ENCODE results near the gene MIAT.
A peak's percentile ranks its signal among the peaks of the same experiment; 100 is the strongest.

Gene MIAT

DNA sequence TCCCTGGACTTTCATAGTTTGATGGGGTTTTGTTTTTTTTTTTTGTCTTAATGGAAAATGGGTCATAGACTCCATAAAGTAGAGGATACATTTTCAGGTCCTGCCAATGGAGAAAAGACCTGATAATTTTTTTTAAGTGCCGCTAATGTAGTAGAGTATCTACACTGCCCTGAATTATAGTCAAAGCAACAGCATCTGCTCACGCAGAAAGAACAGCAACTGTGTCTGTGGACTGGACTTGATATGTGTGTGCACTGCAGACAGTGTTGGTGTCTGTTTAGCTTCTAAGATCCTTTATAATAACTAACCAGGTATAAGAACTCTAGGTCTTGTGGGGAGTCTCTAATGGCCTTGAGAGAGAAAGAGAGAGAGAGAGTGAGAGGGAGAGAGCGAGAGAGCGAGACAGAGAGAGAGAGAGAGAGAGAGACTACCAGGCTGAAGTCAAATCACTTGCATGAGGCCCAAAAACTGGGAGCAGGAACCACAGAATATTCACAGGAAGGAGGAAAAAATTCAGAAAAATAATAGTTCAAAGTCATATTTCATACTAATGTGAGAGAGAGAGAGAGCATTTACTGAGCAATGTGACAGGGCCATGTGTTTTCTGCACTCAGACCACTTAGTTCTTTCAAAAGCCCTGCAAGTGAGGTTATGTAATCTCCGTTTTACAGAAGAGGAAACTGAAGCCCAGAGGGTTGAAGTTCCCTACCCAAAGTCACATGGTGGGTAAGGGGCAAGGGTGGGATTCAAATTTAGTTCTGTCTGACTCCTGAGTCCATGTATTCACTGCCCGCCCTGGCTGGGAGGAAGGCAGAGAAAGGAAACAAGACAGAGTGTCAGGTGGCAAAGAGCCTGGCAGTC, 8.6 kb upstream of the MIAT start:
- H3K4me1 Mint-ChIP-seq, result peaks cover 22% of the 10 kb centered on the region

DNA sequence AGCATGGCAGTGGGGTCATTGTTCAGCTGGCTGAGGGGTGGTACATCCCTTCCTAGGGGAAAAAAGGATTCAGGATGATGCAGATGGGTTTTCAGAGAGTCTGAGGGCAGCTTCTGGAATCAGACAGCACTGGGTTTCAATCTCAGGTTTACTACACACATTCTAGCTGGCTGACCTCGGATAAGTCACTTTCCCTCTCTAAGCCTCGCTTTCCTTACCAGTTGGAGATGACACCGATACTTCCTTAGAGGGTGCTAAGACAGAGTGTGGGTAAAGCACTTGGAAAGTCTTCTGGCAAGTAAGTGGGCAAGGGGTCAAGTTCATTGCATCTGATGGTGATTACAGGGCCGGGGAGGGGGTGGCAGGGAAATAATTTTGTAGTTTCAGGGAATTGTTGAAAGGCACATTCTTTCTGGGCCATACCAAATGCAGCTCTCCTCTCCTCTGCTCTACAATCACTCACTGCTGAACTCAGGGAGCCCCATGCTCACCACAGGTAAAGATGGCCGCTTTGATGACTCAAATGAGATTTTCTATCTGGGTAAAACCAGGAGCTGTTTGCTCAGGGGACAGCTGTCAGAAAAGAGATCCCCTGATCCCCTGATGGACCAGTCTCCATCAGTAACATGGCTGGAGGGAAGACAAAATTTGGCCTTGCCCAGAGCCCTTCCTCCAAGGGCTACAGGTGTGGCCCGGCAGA, 6.5 kb upstream of the MIAT start:
- H3K36me3 Mint-ChIP-seq, result no peaks in the 10 kb centered on the region
- peak overlapping the region; percentile 15 for H3K27ac Mint-ChIP-seq
- no peak overlapping the region for H3K4me3 Mint-ChIP-seq
- peaks cover 16% of the 10 kb centered on the region for H3K4me1 Mint-ChIP-seq
- ATAC-seq, result no peak
- peaks cover 12% of the 10 kb centered on the region for H3K27me3 Mint-ChIP-seq
- H3K9me3 Mint-ChIP-seq, result no peaks in the 10 kb centered on the region

More for the DNA sequence above, 8.6 kb upstream of the MIAT start:
- Mint-ChIP-seq H3K27ac (peak overlapping the region; percentile 31), H3K36me3 (no peaks in the 10 kb centered on the region), H3K4me3 (no peak overlapping the region), H3K9me3 (no peaks in the 10 kb centered on the region), H3K27me3 (peaks cover 12% of the 10 kb centered on the region)
- ATAC-seq, result no peak

DNA sequence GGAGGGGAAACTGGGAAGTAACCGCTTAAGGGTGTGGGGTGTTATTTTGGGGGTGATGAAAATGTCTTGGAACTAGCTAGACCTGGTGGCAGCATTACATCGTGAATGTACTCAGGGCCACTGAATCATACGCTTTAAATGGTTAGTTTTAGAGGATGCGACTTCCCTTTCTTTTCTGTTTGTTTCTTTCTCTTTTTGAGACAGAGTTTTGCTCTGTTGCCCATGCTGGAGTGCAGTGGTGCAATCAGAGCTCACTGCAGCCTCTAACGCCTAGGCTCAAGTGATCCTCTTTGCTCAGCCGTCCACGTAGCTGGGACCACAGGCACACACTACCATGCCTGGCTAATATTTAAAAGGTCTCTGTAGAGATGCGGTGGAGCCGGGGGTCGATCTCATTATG, 5.6 kb upstream of the MIAT start:
- H3K27ac Mint-ChIP-seq, result peak overlapping the region; percentile 15

DNA sequence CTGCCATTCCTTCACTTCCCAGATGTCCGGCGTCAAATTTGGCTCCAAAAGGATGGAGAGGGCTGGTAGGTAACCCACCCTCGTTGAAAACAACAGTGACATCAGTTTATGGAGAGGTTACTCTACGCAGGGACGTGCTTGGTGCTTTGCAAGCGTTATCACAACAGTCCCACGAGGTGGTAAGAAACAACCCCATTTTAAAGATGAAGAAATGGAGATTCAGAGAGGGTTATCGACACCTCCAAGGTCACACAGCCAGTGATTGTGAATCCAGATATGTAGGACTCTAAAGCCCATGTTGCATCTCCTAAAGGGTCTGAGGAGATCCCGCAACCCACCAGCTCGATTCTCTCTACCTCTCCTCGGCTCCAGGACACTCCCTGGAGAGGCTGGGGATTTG, 773 bp downstream of the MIAT start:
- Mint-ChIP-seq H3K9me3 (no peaks in the 10 kb centered on the region), H3K36me3 (no peaks in the 10 kb centered on the region), H3K4me1 (peaks cover 36% of the 10 kb centered on the region), H3K27me3 (peaks cover 15% of the 10 kb centered on the region), H3K27ac (peak overlapping the region; percentile 66), H3K4me3 (peak overlapping the region; percentile 84)
- no peak for ATAC-seq

More for the DNA sequence above, 5.6 kb upstream of the MIAT start:
- Mint-ChIP-seq H3K36me3 (no peaks in the 10 kb centered on the region), H3K4me1 (peaks cover 17% of the 10 kb centered on the region), H3K9me3 (no peaks in the 10 kb centered on the region), H3K4me3 (no peak overlapping the region), H3K27me3 (peaks cover 14% of the 10 kb centered on the region)
- peak; percentile 64 for ATAC-seq

DNA sequence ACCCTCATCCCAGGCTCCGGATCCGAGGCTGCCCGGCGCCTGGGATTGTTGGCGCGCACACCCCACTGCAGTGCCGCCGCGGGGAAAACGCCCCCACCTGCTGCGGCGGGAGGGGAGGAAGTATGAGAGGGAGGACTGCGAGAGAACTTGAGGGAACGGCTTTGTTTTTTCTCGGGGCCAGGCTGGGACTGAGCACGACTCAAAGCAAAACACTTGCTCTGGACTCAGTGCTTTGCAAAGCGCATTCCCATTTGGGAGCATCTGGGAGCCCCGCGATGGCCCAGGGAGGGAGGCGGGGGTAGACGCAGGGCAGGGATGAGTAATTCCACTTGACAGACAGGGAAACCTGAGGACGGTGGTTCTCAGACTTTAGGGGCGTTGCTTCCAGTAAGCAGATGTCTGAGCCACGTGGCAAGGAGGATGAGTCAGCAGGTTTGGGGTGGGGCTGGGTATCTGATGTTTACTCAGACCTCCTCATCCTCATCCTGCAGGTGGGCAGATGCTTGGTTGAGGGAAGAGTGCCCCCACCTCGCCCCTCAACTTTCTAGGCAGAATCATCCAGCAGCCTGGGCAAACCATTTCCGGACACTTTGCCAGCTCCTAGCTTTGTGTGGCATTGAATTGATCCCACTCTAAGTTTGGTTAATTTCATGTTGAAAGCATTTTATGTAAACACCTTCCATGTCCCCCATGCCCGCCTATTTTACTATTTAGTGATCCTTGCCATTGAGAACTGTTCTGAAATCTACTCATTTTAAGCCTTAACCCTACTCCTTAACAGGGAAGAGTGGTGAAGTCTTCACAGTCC, 1.5 kb downstream of the MIAT start:
- ATAC-seq, result peak; percentile 82
- Mint-ChIP-seq H3K27ac (peak overlapping the region; percentile 66), H3K27me3 (peaks cover 15% of the 10 kb centered on the region), H3K4me1 (peaks cover 44% of the 10 kb centered on the region), H3K36me3 (no peaks in the 10 kb centered on the region), H3K9me3 (no peaks in the 10 kb centered on the region), H3K4me3 (peak overlapping the region; percentile 84)

DNA sequence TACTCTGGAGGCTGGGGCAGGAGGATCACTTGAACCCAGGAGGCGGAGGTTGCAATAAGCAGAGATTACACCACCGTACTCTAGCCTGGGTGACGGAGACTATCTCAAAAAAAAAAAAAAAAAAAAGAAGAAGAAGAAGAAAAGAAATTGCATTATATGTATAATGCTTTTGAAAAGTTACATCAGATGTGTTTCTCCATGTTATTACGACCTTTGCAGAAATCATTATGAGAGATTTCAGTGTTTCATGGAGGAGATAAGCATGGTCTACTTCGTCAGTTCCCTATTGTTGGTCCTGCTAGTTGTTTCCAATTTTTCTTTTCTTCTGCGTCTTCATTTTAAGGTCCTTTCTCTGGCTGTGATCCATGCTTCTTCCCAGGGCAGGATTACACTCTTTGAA, 3.0 kb downstream of the MIAT start:
- Mint-ChIP-seq H3K27ac (no peak overlapping the region), H3K9me3 (no peaks in the 10 kb centered on the region), H3K4me1 (peaks cover 58% of the 10 kb centered on the region), H3K4me3 (no peak overlapping the region), H3K36me3 (no peaks in the 10 kb centered on the region), H3K27me3 (peaks cover 15% of the 10 kb centered on the region)
- ATAC-seq, result no peak

DNA sequence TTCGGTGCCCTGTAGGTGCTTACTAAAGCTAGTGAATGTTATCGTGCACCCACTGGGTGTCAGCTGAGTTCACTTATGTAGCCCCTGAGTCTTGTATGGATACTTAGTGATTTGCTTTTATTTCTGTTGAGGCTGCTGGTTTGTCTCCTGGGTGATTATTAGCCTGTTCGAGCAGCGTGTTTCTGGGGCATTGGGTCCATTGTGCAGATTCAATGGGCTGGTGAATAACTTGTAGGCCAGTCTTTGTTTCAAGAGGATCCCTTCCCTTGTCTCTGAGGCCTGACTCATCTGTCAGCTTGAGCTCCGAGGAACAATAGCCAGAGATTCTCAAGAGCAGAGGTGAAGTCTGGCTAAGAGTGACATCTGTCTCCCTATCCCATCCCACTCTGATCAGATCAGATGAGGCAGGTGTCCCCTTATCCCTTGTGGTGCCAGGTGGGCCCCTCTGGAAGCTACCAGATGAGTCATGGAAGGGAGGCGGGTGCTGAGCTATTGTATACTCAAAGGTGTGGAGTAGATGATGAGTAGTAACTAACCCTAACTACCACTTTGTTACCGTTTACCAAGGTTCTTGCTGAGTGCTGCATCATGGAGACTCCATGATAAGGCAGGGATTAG, 3.7 kb downstream of the MIAT start:
- H3K4me1 Mint-ChIP-seq, result peaks cover 64% of the 10 kb centered on the region
- ATAC-seq, result no peak
- H3K27ac Mint-ChIP-seq, result peak overlapping the region; percentile 46
- no peak overlapping the region for H3K4me3 Mint-ChIP-seq
- no peaks in the 10 kb centered on the region for H3K36me3 Mint-ChIP-seq
- H3K27me3 Mint-ChIP-seq, result peaks cover 15% of the 10 kb centered on the region
- no peaks in the 10 kb centered on the region for H3K9me3 Mint-ChIP-seq

DNA sequence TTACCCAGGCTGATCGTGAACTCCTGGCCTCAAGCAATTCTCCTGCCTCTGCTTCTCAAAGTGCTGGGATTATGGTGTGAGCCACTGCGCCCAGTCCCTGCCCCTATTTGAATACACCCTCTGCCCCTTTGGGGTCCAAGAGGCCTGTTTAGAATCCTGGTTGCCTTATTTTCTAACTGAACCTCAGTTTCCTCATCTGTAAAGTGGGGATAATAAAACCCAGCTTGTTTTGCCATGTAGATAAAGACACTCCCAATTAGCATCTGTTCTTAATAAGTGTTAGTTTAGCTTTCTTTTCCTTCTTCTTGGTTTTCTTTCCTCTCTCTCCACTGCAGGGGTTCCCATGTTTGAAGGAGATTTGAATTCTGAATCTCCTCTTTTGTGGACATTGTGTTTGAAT, 4.8 kb downstream of the MIAT start:
- peaks cover 66% of the 10 kb centered on the region for H3K4me1 Mint-ChIP-seq
- H3K27me3 Mint-ChIP-seq, result peaks cover 10% of the 10 kb centered on the region
- H3K9me3 Mint-ChIP-seq, result no peaks in the 10 kb centered on the region
- H3K4me3 Mint-ChIP-seq, result no peak overlapping the region
- ATAC-seq, result no peak
- no peaks in the 10 kb centered on the region for H3K36me3 Mint-ChIP-seq
- H3K27ac Mint-ChIP-seq, result no peak overlapping the region

DNA sequence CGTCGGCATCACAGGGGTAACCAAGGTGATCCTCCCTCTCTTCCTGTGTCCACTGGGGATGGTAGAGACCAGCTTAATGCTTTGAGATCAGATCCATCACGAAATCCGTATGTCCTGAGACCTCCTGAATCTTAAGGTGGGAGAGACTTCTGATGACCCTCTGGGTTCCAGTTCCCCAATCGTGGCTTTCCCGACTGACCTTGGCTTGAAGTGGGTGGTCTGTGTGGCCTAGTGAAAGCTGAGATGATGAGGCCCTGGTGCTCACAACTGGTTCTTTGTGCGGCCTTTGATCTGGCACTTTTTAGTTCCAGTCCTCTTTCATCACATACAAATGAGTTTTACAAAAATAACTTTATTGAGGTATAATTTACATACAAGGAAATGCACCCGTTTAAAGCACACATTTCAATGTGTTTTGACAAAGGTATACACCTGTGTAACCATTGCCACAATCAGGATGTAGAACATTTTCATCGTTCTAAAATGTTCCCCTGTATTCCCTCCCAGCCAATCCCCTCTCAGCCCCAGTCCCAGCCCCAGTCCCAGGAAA, 6.1 kb downstream of the MIAT start:
- Mint-ChIP-seq H3K36me3 (no peaks in the 10 kb centered on the region), H3K9me3 (no peaks in the 10 kb centered on the region), H3K4me1 (peaks cover 66% of the 10 kb centered on the region), H3K27ac (peak overlapping the region; percentile 80), H3K27me3 (no peaks in the 10 kb centered on the region), H3K4me3 (no peak overlapping the region)
- peak; percentile 29 for ATAC-seq

DNA sequence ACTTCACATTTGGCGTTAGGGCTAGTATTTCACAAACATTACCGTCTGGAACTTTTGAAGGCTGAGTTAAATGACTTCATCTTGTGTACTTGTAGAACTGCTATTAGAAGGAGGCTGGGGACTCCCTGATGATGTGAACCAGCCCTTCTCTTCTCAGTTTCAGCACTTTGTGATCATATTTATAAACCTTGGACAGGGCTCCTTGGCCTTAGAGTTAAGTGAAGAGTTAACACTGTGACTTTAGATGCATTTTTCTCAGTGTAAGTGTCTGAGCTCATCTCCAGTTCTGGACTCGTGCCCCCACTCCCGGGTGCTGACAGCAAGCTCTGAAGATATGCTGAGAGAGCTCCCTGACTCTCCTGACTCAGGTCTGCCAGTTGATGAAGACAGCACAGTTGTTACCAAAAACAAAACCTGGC, 8.4 kb downstream of the MIAT start:
- Mint-ChIP-seq H3K27ac (peak overlapping the region; percentile 80), H3K4me3 (no peak overlapping the region), H3K9me3 (no peaks in the 10 kb centered on the region), H3K36me3 (no peaks in the 10 kb centered on the region), H3K27me3 (no peaks in the 10 kb centered on the region), H3K4me1 (peaks cover 79% of the 10 kb centered on the region)
- no peak for ATAC-seq

DNA sequence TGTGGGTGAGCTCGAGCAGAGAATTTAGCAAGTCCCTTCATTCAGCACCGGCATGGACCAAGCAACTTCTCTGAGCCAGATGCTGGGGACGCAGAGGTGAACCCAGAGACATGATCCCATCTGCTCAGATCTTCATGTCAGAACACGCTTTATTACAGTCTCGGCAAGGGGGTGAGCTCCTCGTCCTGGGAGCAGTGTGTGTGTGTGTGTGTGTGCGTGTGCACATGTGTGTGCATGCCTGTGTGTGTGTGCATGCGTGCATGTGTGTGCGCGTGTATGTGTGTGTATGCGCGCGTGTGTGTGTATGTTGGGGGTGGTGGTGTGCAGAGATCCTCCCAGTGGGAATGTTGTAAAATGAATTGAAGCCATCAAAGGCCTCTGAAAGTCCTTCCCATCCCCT, 9.8 kb downstream of the MIAT start:
- Mint-ChIP-seq H3K4me3 (no peak overlapping the region), H3K27ac (peak overlapping the region; percentile 13), H3K4me1 (peaks cover 87% of the 10 kb centered on the region), H3K9me3 (no peaks in the 10 kb centered on the region), H3K36me3 (no peaks in the 10 kb centered on the region), H3K27me3 (no peaks in the 10 kb centered on the region)
- ATAC-seq, result no peak

DNA sequence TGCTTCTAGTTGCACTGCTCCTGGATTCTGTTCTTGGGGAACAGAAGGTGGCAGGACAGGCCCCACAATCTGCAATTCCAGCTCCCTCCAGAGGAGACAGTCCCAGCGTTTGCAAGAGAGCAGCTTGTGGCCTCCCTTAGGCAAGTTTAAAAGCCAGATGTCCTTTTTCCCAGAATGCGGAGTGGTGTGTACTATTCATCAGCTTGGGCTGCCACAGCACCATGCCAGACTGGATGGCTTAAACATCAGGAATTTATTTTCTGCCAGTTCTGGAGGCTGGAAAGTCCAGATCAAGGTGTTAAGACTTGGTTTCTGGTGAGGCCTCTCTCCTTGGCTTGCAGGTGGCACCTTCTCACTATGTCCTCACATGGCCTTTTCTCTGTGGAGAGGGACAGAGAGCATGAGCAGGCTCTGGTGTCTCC, 11.7 kb downstream of the MIAT start:
- H3K4me3 Mint-ChIP-seq, result no peak overlapping the region
- peak overlapping the region; percentile 92 for H3K27ac Mint-ChIP-seq
- ATAC-seq, result no peak
- H3K9me3 Mint-ChIP-seq, result no peaks in the 10 kb centered on the region
- H3K4me1 Mint-ChIP-seq, result peaks cover 91% of the 10 kb centered on the region
- no peaks in the 10 kb centered on the region for H3K36me3 Mint-ChIP-seq
- no peaks in the 10 kb centered on the region for H3K27me3 Mint-ChIP-seq

DNA sequence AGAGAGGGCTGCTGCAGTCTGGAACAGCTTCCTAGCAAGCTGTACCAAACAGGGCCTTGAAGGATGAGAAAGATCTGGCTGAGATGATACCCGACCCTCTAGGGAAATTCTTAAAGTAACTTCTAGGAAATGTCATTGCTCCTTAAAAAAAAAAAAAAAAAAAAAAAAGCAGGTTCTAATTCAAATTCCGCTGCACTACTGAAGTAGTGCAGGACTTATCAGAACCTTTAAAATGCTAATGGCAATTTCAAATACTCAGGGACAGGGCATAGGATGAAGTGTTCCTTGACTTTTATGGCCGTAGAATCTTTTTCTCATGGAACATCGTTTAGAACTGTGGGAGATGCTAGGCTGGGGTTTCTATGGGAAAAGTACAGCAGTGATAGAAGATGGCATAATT, 13.1 kb downstream of the MIAT start:
- H3K27me3 Mint-ChIP-seq, result no peaks in the 10 kb centered on the region
- peak overlapping the region; percentile 58 for H3K4me3 Mint-ChIP-seq
- no peak for ATAC-seq
- peaks cover 91% of the 10 kb centered on the region for H3K4me1 Mint-ChIP-seq
- H3K36me3 Mint-ChIP-seq, result no peaks in the 10 kb centered on the region
- H3K27ac Mint-ChIP-seq, result peak overlapping the region; percentile 92
- H3K9me3 Mint-ChIP-seq, result no peaks in the 10 kb centered on the region

DNA sequence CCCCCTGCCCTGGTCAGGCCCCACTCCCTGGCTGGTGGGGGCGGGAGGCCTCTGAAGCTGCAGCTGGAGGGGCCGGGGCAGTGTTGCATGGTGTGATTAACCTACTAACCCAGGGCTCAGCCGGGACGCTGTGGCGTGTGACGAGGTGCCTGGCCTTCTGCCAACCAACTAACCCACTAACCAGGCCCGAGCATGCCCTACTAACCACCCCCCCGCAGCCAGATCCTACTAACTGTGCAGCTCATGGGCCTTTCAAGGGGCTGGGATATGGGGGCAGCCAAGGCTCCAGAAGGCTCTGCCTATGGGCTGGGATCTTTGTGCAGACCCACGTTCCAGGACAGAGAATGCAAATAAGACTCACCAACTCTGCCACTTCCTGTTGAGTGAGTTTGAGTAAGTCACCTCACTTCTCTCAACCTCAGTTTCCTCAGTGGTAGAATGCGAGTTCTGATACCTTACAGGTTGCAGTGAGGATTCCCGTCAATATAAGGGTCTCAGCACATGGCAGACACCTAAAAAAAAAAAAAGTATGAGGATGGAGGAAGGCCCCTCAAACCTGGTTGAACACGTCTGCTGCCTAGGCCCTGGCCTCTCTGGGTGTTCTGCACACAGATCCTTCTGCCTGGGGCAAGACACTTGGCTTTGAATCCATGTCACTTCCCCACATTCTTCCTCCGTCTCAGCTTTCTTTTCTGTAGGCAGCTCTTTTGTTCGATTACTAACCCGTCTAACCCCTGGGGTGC, 14.1 kb downstream of the MIAT start:
- peak; percentile 67 for ATAC-seq
- H3K9me3 Mint-ChIP-seq, result no peaks in the 10 kb centered on the region
- no peaks in the 10 kb centered on the region for H3K27me3 Mint-ChIP-seq
- H3K4me1 Mint-ChIP-seq, result peaks cover 93% of the 10 kb centered on the region
- peak overlapping the region; percentile 97 for H3K4me3 Mint-ChIP-seq
- peak overlapping the region; percentile 92 for H3K27ac Mint-ChIP-seq
- H3K36me3 Mint-ChIP-seq, result no peaks in the 10 kb centered on the region
